Peyer's patch (tissue), 4 donors: ENCODE measurements around the gene CFAP206. TPM values are rescaled to one million over a fixed set of nuclear protein-coding genes. Genes with fewer than 3 reads are reported as not detected.

ENCODE experiments used
- DNase-seq, 3 donors: peaks; one replicate each; pipeline ENCODE4 v3.0.0-alpha.2; 2017 to 2019
- H3K27ac ChIP-seq, 4 donors: fragments of 200-600 bp; sonication (generic); one replicate each; pipeline ENCODE4 v1.5.1; 2016 to 2019
- H3K27me3 ChIP-seq, 2 donors: fragments of 200-600 bp; sonication (generic); one replicate each; pipeline ENCODE4 v1.5.1; 2019
- H3K36me3 ChIP-seq, 3 donors: fragments of 200-600 bp; sonication (generic); one replicate each; pipeline ENCODE4 v1.5.1; 2016 to 2019
- H3K4me1 ChIP-seq, 4 donors: fragments of 200-600 bp; sonication (generic); one replicate each; pipeline ENCODE4 v1.5.1; 2016 to 2019
- H3K4me3 ChIP-seq, 4 donors: fragments of 200-600 bp; sonication (generic); 1 replicate in 3 of 4; 2 replicates in 1 of 4; pipeline ENCODE4 v1.5.1; 2016 to 2019; ENCODE audit warnings: mild to moderate bottlenecking in 1 of 4
- H3K9me3 ChIP-seq, 4 donors: fragments of 200-600 bp; sonication (generic); one replicate each; pipeline ENCODE4 v1.5.1; 2016 to 2019; ENCODE audit warnings: mild to moderate bottlenecking in 1 of 4
- CTCF ChIP-seq, 6 experiments: fragments of 450-650 bp in 4 of 6; fragments of 200-600 bp in 2 of 6; sonication (generic) in 1 of 6; IDR thresholded peaks; one replicate each; pipeline ENCODE4 v1.5.1; 2017 to 2019; ENCODE audit warnings: antibody characterized with exemption in 6 of 6, mild to moderate bottlenecking in 3 of 6, moderate library complexity in 1 of 6
- POLR2A ChIP-seq, 2 donors: fragments of 450-650 bp; IDR thresholded peaks; one replicate each; pipeline ENCODE4 v1.5.1; 2017; ENCODE audit warnings: antibody characterized with exemption in 2 of 2, mild to moderate bottlenecking in 2 of 2, moderate library complexity in 2 of 2
- total RNA-seq, 4 donors: library from RNA; depleted of rRNA; stranded (reverse); fragments of >200 nt; gene quantifications; one replicate each; pipeline ENCODE4 v1.1.0, GENCODE V29; 2016

CFAP206 gene, protein sequence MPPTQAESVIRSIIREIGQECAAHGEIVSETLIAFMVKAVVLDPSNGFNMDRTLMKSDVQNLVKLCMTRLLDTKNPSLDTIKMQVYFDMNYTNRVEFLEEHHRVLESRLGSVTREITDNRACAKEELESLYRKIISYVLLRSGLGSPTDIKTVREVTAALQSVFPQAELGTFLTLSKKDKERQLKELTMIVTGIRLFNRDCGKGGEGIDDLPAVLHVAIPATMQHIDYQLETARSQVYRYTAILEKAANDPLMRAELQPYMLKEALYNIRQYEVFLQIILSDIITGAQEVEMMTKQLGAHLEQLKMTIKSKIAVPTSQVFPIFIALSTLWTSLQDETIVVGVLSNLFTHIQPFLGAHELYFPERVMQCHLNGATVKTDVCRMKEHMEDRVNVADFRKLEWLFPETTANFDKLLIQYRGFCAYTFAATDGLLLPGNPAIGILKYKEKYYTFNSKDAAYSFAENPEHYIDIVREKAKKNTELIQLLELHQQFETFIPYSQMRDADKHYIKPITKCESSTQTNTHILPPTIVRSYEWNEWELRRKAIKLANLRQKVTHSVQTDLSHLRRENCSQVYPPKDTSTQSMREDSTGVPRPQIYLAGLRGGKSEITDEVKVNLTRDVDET
- not detected for total RNA-seq

GRCh38 chr6:87407901-87408720 is at the start of gene CFAP206:
TSS of gene CFAP206 (plus strand) at chr6:87407972. CDS start at chr6:87409840, 1,868 bp downstream.
- H3K4me1 ChIP-seq: no peaks in the 10 kb centered on the region
- TF ChIP-seq CTCF (IDR thresholded peaks at IDR 0.05): peak in 2 of 6 experiments; percentile 15 to 27
- no peak for TF ChIP-seq POLR2A (IDR thresholded peaks at IDR 0.05)
- H3K9me3 ChIP-seq: no peaks in the 10 kb centered on the region
- H3K36me3 ChIP-seq: no peaks in the 10 kb centered on the region
- no peaks in the 10 kb centered on the region for H3K27me3 ChIP-seq
- peak; percentile 77 to 90 (median 86) for DNase-seq
- peak within 1 kb of the TSS; percentile 56 to 81 (median 71) for H3K27ac ChIP-seq
- H3K4me3 ChIP-seq: peak within 1 kb of the TSS; percentile 77 to 96 (median 90)

DNA sequence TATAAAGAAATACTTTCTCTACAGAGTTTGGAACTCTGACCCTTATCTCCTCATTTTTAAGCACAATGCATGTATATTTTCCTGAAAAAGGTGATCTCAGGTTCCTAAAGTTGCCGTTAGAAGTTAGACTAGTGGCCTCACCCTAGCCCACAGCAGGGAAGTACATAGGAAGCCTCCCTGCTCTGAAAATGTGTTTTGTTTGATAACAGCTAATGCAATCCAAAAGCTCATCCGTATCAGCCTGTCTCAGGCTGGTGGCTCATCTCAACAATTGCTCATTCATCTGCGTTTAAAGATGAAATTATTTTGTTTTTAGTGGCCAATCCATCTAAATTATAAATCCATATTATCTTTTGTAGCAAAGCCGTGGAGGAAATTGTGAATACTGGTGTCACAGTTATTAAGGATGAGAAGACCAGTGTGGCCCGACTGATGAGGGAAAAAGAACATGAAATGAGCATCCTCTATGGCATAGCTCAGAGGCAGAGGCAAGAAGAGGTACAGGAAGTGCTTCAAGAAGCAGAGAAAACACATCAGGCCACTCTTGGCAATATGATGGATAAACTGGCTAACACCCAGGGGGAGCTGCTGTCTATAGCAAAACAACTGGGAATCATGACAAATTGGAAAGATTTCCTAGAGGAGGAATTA is 43.0 kb upstream of the CFAP206 start:
- TF ChIP-seq POLR2A (IDR thresholded peaks at IDR 0.05) (no peak), CTCF (IDR thresholded peaks at IDR 0.05) (no peak)
- DNase-seq: no peak
- no peak overlapping the region for H3K27ac ChIP-seq
- no peaks in the 10 kb centered on the region for H3K4me1 ChIP-seq
- H3K27me3 ChIP-seq: no peaks in the 10 kb centered on the region
- H3K4me3 ChIP-seq: no peak overlapping the region
- no peaks in the 10 kb centered on the region for H3K9me3 ChIP-seq
- H3K36me3 ChIP-seq: no peaks in the 10 kb centered on the region

DNA sequence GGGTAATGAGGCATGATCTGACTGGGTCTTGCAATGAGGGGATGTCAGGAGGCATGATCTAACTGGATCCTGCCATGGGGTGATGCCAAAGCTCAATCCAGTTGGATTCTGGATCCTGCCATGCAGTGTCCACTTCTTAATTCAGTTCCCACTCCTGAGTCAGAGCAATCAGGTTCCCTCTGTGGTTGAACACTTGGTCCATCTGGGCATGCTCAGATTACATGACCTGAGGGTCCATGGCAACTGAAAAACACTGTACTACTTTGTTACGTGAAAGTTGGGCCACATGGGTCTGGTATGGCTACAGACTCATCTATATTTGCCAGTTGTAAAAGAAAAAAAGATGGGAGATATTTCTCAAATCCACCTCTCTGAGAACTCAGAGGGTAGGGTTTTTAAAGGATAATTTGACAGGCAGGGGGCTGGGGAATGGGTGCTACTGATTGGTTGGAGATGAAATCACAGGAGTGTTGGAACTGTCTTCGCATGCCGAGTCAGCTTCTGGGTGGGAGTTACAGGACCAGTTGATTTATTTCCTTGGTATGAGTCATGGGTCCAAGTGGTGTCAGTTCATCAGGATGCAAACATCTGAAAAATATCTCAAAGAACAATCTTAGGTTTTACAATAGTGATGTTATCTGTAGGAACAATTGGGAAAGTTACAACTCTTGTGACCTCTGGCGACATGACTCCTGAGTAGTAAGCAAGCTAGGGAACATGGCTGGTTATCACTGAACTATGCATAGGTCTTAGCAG is 41.5 kb upstream of the CFAP206 start:
- Histone ChIP-seq H3K4me3 (no peak overlapping the region), H3K27ac (no peak overlapping the region), H3K4me1 (no peaks in the 10 kb centered on the region), H3K9me3 (no peaks in the 10 kb centered on the region), H3K27me3 (no peaks in the 10 kb centered on the region), H3K36me3 (no peaks in the 10 kb centered on the region)
- no peak for TF ChIP-seq CTCF (IDR thresholded peaks at IDR 0.05)
- no peak for TF ChIP-seq POLR2A (IDR thresholded peaks at IDR 0.05)
- DNase-seq: no peak

- Histone ChIP-seq H3K27me3 (no peaks in the 10 kb centered on the region), H3K36me3 (no peaks in the 10 kb centered on the region), H3K27ac (no peak overlapping the region), H3K4me3 (no peak overlapping the region), H3K4me1 (no peaks in the 10 kb centered on the region), H3K9me3 (no peaks in the 10 kb centered on the region)
- TF ChIP-seq CTCF (IDR thresholded peaks at IDR 0.05) (no peak), POLR2A (IDR thresholded peaks at IDR 0.05) (no peak)
- no peak for DNase-seq
These were observed 40.9 kb upstream of the CFAP206 start for GRCh38 chr6:87366899-87367298.

- Histone ChIP-seq H3K4me3 (no peak overlapping the region), H3K27ac (no peak overlapping the region), H3K9me3 (no peaks in the 10 kb centered on the region), H3K4me1 (no peaks in the 10 kb centered on the region), H3K27me3 (no peaks in the 10 kb centered on the region), H3K36me3 (no peaks in the 10 kb centered on the region)
- no peak for DNase-seq
- TF ChIP-seq CTCF (IDR thresholded peaks at IDR 0.05): no peak
- no peak for TF ChIP-seq POLR2A (IDR thresholded peaks at IDR 0.05)
These were observed 34.4 kb upstream of the CFAP206 start for GRCh38 chr6:87373377-87373776.
